BJ (cell line): Measurements from ENCODE around the gene ELOVL4. TPM values are rescaled to one million over a fixed set of nuclear protein-coding genes. Genes with fewer than 3 reads are reported as not detected.
A peak's percentile ranks its signal among the peaks of the same experiment; 100 is the strongest.

Source experiments
- CTCF ChIA-PET: fragments of 350-600 bp; formaldehyde crosslinking; extraction: SDS; loops from one replicate; lab custom pipeline; 2021; ENCODE audit warnings: antibody characterized with exemption, inconsistent platforms; lab: Yijun Ruan, JAX
- POLR2A ChIA-PET: fragments of 300-600 bp; sonication (Branson Sonifier 250); formaldehyde crosslinking; extraction: SDS; loops from one replicate; lab custom pipeline; 2021; ENCODE audit warnings: antibody characterized with exemption; lab: Charles Lee
- DNase-seq: peaks from one replicate; pipeline ENCODE4 v3.0.0-alpha.2; 2011; ENCODE audit warnings: low read depth
- H3K27me3 ChIP-seq: 2 replicates; pipeline ENCODE4 v1.6.0; 2011; ENCODE audit warnings: low read length; ENCODE audit not compliant: control insufficient read depth, insufficient read depth
- H3K36me3 ChIP-seq: 2 replicates; pipeline ENCODE4 v1.5.1; 2011; ENCODE audit warnings: low read length; ENCODE audit not compliant: control insufficient read depth, insufficient read depth
- H3K4me3 ChIP-seq: 2 replicates; pipeline ENCODE4 v1.5.1; 2011; ENCODE audit warnings: low read depth, mild to moderate bottlenecking, control low read depth, low read length
- polyA plus RNA-seq: library from polyadenylated mRNA; depleted of rRNA; stranded (reverse); fragments of >200 nt; gene quantifications from 2 replicates; pipeline ENCODE4 v1.2.3, GENCODE V29; 2011; rRNA removed
- TF ChIP-seq, protein P1 (sequence below): IDR thresholded peaks from 2 replicates; pipeline ENCODE4 v1.5.1; 2011; ENCODE audit warnings: low read depth, mild to moderate bottlenecking, control low read depth, inconsistent platforms, low read length, moderate library complexity; ENCODE audit not compliant: insufficient read depth

Gene ELOVL4
- polyA plus RNA-seq, 1 experiment = 0.40 TPM

- ChIA-PET POLR2A (no interaction called here), CTCF (interaction anchor here (0.6 to 2.5 kb wide), 22 partner anchors 10 to 304 kb away, joined by 3 to 12 read pairs (median 4); no protein-coding TSS in a partner anchor)
- no peaks in the 10 kb centered on the region for H3K36me3 ChIP-seq
- no peak overlapping the region for H3K4me3 ChIP-seq
- H3K27me3 ChIP-seq = no peaks in the 10 kb centered on the region
- TF ChIP-seq, protein P1, sequence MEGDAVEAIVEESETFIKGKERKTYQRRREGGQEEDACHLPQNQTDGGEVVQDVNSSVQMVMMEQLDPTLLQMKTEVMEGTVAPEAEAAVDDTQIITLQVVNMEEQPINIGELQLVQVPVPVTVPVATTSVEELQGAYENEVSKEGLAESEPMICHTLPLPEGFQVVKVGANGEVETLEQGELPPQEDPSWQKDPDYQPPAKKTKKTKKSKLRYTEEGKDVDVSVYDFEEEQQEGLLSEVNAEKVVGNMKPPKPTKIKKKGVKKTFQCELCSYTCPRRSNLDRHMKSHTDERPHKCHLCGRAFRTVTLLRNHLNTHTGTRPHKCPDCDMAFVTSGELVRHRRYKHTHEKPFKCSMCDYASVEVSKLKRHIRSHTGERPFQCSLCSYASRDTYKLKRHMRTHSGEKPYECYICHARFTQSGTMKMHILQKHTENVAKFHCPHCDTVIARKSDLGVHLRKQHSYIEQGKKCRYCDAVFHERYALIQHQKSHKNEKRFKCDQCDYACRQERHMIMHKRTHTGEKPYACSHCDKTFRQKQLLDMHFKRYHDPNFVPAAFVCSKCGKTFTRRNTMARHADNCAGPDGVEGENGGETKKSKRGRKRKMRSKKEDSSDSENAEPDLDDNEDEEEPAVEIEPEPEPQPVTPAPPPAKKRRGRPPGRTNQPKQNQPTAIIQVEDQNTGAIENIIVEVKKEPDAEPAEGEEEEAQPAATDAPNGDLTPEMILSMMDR = peak; percentile 99
- DNase-seq = no peak
These were observed 77.7 kb downstream of the ELOVL4 start for GRCh38 chr6:79869600-79870084.

DNA sequence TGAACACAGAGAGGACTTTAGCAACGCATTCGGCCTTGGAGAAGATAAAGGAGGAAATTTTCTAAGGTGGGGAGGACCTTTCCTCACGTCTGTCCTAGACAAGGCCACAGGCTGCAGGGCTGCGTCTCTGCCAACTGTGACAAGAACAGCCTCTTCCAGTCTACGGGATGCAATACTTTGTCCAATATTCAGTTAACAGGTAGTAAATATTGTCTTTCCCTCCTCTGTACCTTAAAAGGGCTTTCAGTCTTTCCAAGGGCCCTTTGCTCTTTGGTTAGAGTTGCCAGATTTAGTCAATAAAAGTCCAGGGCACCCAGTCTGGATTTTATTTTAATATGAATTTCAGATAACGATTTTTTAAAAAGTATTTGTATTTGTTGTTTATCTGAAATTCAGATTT is 78.2 kb downstream of the ELOVL4 start:
- Histone ChIP-seq H3K36me3 (no peaks in the 10 kb centered on the region), H3K27me3 (no peaks in the 10 kb centered on the region), H3K4me3 (no peak overlapping the region)
- POLR2A ChIA-PET = no interaction called here
- CTCF ChIA-PET = interaction anchor here (0.6 to 2.5 kb wide), 24 partner anchors 9 to 303 kb away, joined by 3 to 15 read pairs (median 5); no protein-coding TSS in a partner anchor
- DNase-seq = no peak
- TF ChIP-seq, protein P1 = no peak

- Histone ChIP-seq H3K36me3 (no peaks in the 10 kb centered on the region), H3K4me3 (no peak overlapping the region), H3K27me3 (no peaks in the 10 kb centered on the region)
- TF ChIP-seq, protein P1 = peak; percentile 71
- ChIA-PET CTCF (interaction anchor here (0.7 to 2.5 kb wide), 27 partner anchors 8 to 455 kb away, joined by 3 to 15 read pairs (median 4); no protein-coding TSS in a partner anchor), POLR2A (interaction anchor here (0.7 kb wide), 2 partner anchors 116 to 234 kb away, joined by 3 to 7 read pairs; no protein-coding TSS in a partner anchor)
- peak; percentile 16 for DNase-seq
These were observed 79.1 kb downstream of the ELOVL4 start for GRCh38 chr6:79868098-79868722.

Other genes starting within 250 kb of the ELOVL4 start
- 5.1 and 10.5 TPM in 2 replicates for gene TTK, start 57.1 kb upstream of the ELOVL4 start, polyA plus RNA-seq
- gene BCKDHB, start 159.1 kb upstream of the ELOVL4 start, polyA plus RNA-seq = 8.0 and 14.0 TPM in 2 replicates